GM12878 (cell line): ENCODE data around the gene CCDC9B.

ENCODE experiments used
- CBX5 ChIP-seq: sonication (generic); IDR thresholded peaks from 2 replicates; pipeline ENCODE4 v1.6.1; 2016; ENCODE audit warnings: low read depth, moderate library complexity, mild to moderate bottlenecking, inconsistent platforms
- PAX5 ChIP-seq: IDR thresholded peaks from 2 replicates; pipeline ENCODE4 v1.6.1; 2011; ENCODE audit warnings: low read depth, low read length, borderline replicate concordance
- POLR2AphosphoS5 ChIP-seq: IDR thresholded peaks from 2 replicates; pipeline ENCODE4 v1.6.1; 2011; ENCODE audit warnings: mild to moderate bottlenecking, low read length, inconsistent platforms
- TF ChIP-seq, protein P1 (sequence below): fragments of 450-650 bp; IDR thresholded peaks from 2 replicates; pipeline ENCODE4 v1.6.1; 2017; ENCODE audit warnings: mild to moderate bottlenecking, moderate library complexity

DNA sequence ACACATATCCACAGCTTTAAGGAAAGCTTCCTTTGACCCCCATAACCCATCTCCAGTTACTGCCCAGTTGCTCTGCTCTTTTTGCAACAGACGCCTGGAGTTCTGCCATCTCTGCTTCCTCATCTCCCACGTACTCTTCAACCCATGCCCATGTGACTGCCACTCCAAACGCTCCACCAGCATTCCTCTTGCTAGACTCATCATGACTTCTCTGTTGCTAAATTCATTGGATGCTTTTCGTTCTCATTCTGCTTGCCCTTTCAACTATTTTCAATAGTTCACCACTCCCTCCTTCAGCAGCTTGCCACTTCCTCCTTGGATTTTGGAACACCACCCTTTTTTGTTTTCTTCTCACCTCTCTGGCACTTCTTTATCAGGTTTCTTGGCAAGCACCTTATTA, 39.1 kb upstream of the CCDC9B start:
- TF ChIP-seq, protein P1, sequence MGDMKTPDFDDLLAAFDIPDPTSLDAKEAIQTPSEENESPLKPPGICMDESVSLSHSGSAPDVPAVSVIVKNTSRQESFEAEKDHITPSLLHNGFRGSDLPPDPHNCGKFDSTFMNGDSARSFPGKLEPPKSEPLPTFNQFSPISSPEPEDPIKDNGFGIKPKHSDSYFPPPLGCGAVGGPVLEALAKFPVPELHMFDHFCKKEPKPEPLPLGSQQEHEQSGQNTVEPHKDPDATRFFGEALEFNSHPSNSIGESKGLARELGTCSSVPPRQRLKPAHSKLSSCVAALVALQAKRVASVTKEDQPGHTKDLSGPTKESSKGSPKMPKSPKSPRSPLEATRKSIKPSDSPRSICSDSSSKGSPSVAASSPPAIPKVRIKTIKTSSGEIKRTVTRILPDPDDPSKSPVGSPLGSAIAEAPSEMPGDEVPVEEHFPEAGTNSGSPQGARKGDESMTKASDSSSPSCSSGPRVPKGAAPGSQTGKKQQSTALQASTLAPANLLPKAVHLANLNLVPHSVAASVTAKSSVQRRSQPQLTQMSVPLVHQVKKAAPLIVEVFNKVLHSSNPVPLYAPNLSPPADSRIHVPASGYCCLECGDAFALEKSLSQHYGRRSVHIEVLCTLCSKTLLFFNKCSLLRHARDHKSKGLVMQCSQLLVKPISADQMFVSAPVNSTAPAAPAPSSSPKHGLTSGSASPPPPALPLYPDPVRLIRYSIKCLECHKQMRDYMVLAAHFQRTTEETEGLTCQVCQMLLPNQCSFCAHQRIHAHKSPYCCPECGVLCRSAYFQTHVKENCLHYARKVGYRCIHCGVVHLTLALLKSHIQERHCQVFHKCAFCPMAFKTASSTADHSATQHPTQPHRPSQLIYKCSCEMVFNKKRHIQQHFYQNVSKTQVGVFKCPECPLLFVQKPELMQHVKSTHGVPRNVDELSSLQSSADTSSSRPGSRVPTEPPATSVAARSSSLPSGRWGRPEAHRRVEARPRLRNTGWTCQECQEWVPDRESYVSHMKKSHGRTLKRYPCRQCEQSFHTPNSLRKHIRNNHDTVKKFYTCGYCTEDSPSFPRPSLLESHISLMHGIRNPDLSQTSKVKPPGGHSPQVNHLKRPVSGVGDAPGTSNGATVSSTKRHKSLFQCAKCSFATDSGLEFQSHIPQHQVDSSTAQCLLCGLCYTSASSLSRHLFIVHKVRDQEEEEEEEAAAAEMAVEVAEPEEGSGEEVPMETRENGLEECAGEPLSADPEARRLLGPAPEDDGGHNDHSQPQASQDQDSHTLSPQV, result no peak
- TF ChIP-seq POLR2AphosphoS5 (no peak), CBX5 (no peak), PAX5 (no peak)
